Astrocyte of the hippocampus (primary cell): ENCODE measurements around the gene PPP1R12B.
"Not testable (repeated sequence)": the region's sequence is repeated elsewhere in the genome, so short reads cannot be mapped to it uniquely, and the experiment has no call there.

ENCODE experiments used
- DNase-seq: peaks from one replicate; pipeline ENCODE4 v3.0.0; 2011; ENCODE audit warnings: low read depth, low spot score

PPP1R12B gene

DNA sequence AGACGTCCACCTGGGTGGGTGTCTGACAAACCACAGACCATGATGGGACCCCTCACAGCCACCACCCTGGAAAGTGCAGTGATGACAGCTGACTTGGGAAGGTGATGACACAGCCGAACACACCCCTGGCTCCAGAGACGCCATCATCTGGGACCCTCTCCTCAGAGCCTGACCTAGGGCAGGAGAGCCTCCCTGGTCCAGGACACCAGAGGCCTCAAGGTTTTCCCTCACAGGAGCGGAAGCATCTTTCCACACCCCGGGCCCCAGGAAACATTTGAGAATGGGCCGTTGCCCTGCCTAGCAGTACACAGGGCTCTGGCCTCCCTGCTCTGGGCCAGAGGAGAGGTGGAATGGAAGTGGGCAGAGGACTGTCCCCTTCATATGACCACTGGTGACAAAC lies 282.0 kb downstream of the PPP1R12B start:
- no peak for DNase-seq

DNA sequence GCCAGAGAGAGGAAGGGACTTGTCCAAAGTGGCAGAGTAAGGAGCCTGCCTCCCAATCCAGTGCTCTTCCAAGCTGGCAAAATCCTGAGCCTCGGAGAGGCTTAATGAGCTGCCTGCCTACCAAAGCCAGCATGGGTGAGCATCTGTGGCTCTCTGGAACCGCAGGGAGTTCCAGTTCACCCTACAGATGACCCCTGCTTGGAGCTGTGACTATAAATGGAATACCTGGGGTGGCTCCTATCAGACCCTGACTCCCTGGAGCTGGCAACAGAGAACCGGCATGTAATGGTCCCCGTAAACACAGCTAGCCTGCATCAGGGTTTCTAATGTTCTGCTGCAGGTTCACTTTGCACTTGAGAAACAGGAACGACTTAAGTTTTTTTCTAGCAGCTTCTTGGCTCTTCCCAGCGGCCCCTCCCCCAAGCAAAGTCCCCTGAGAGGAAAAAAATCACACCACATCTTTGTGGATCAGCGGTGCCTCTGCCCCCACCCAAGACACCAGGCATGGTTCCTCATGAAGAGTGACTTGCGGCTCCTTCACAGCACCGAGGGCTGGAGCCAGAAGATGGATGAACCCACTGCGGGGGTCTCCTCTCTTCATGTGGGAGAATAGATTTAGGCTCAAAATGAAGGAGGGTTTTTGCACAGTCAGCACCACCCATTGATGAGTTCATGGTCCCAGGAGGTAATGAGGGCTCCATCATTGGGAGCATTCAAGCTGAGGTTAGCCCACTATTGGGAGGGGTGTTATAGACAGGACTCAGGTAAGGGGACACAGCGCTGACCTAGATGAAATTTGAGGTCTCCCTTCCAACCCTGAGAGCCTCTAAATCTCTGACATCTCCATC lies 282.8 kb downstream of the PPP1R12B start:
- no peak for DNase-seq

DNA sequence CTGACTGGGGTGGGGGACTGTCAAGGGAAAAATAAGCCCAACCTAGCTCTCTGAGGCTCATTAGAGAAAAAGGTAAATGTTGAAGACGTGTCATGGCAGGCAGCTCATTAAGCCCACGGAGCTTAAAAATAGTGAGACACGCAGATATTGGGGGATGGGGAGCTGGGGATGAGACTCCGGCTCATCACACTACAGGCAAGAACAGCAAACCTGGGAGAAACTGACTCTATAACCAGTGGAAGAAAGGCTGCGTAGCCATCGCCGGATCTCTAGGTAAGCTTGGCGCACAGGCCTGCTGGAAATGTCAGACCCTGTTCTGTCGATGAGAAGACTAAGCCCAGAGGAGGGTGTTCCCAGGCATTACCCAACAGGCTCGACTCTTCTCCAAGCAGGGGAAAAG lies 283.7 kb downstream of the PPP1R12B start:
- DNase-seq: no peak

- DNase-seq: not testable (repeated sequence)
These were observed 287.7 kb downstream of the PPP1R12B start for GRCh38 chr1:202636171-202636570.

DNA sequence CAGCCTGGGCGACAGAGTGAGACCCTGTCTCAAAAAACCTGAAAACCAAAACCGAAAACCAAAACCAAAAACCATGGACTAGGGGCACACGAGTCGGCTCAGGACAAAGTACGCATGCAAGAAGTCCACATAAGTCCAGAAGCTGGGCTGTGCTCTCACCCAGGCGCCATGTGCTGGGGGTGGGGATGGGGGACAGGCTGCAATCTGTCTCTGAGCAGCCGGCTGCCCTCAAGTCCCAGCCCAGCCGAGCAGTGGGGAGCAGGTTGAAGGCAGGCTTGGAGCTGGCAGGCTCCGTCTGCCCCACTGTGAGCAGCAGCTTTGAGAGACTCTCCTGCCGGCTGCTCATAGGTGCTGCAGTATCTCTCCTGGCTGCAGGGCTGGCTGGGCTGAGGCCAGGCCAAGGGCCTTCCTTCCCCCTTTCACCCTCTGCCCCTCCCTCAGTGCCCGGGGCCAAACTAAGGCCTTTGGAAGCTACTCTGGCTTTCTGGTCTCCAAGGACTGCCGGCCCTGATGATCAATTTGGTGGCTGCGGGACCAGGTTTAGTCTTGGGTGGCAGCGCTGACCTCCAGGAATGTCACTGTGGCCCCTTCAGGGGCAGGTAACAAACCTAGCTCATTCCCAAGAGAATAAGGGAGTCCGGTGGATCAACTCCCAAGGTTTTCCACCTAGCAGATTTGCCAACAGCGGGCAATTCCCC lies 289.0 kb downstream of the PPP1R12B start:
- DNase-seq: not testable (repeated sequence)

GRCh38 chr1:202638019-202638700 lies 289.7 kb downstream of the PPP1R12B start:
- no peak for DNase-seq

GRCh38 chr1:202638701-202639305 lies 290.3 kb downstream of the PPP1R12B start:
- not testable (repeated sequence) for DNase-seq

- no peak for DNase-seq
These were observed 291.0 kb downstream of the PPP1R12B start for GRCh38 chr1:202639500-202639899.

GRCh38 chr1:202642212-202642611 lies 293.7 kb downstream of the PPP1R12B start:
- DNase-seq: no peak
